Karpas-422 (cell line): ENCODE results near the gene STX7. TPM values are rescaled to one million over a fixed set of nuclear protein-coding genes. Genes with fewer than 3 reads are reported as not detected.

Source experiments
- DNase-seq: peaks from one replicate; pipeline ENCODE4 v3.0.0-alpha.2; 2015
- H2AFZ ChIP-seq: fragments of 200-600 bp; sonication (generic); 2 replicates; pipeline ENCODE4 v1.6.1; 2014; ENCODE audit warnings: antibody characterized with exemption, low read length, mixed read lengths
- H3K27ac ChIP-seq: fragments of 200-600 bp; sonication (generic); 2 replicates; pipeline ENCODE4 v1.5.1; 2014; ENCODE audit warnings: mild to moderate bottlenecking, low read length, moderate library complexity
- H3K27me3 ChIP-seq: fragments of 200-600 bp; sonication (generic); 2 replicates; pipeline ENCODE4 v1.6.1; 2014; ENCODE audit warnings: low read length, mixed read lengths
- H3K36me3 ChIP-seq: fragments of 200-600 bp; sonication (generic); 2 replicates; pipeline ENCODE4 v1.6.1; 2014; ENCODE audit warnings: low read length, mixed read lengths; ENCODE audit not compliant: insufficient read depth
- H3K4me1 ChIP-seq: fragments of 200-600 bp; sonication (generic); 2 replicates; pipeline ENCODE4 v1.6.1; 2014; ENCODE audit warnings: mild to moderate bottlenecking, low read length, mixed read lengths
- H3K4me2 ChIP-seq: fragments of 200-600 bp; sonication (generic); 2 replicates; pipeline ENCODE4 v1.6.1; 2014; ENCODE audit warnings: low read length, low read depth, mild to moderate bottlenecking; ENCODE audit not compliant: poor library complexity, severe bottlenecking
- H3K4me3 ChIP-seq: fragments of 200-600 bp; sonication (generic); 2 replicates; pipeline ENCODE4 v1.5.1; 2014; ENCODE audit warnings: mild to moderate bottlenecking, antibody characterized with exemption, low read length, mixed read lengths
- H3K79me2 ChIP-seq: fragments of 200-600 bp; sonication (generic); 2 replicates; pipeline ENCODE4 v1.6.1; 2014; ENCODE audit warnings: mild to moderate bottlenecking, low read length, mixed read lengths
- H3K9ac ChIP-seq: fragments of 200-600 bp; sonication (generic); 2 replicates; pipeline ENCODE4 v1.6.0; 2014; ENCODE audit warnings: low read length
- H3K9me2 ChIP-seq: fragments of 200-600 bp; sonication (generic), shearing (Covaris generic); replicated peaks from 2 replicates; pipeline ENCODE4 v1.6.0; 2014; ENCODE audit warnings: mild to moderate bottlenecking, low read length, moderate library complexity; ENCODE audit not compliant: insufficient read depth
- H3K9me3 ChIP-seq: fragments of 300-700, 200-600 bp; sonication (generic); 2 replicates; pipeline ENCODE4 v1.6.1; 2014; ENCODE audit warnings: low read length, mixed read lengths
- H4K20me1 ChIP-seq: fragments of 200-600 bp; sonication (generic); 2 replicates; pipeline ENCODE4 v1.6.1; 2014; ENCODE audit warnings: mild to moderate bottlenecking, antibody characterized with exemption, low read length, low read depth; ENCODE audit not compliant: insufficient read depth
- total RNA-seq: library from RNA; depleted of rRNA; stranded (reverse); fragments of >200 nt; shearing (Covaris generic); gene quantifications from 2 replicates; pipeline ENCODE4 v1.2.3, GENCODE V29; 2014; ENCODE audit warnings: low replicate concordance

Gene STX7
- total RNA-seq, 1 experiment from 2014 or later = 39.7 TPM

- peaks cover 94% of the 10 kb centered on the region for H3K4me1 ChIP-seq
- no peaks in the 10 kb centered on the region for H3K27me3 ChIP-seq
- peak; percentile 65 for DNase-seq
- peak overlapping the region; percentile 81 for H3K4me2 ChIP-seq
- H4K20me1 ChIP-seq = no peaks in the 10 kb centered on the region
- peaks cover 49% of the 10 kb centered on the region for H3K36me3 ChIP-seq
- peak overlapping the region; percentile 26 for H3K4me3 ChIP-seq
- peak overlapping the region; percentile 49 for H3K9ac ChIP-seq
- peak overlapping the region; percentile 99 for H3K27ac ChIP-seq
- H3K79me2 ChIP-seq = peaks cover 64% of the 10 kb centered on the region
- no peaks in the 10 kb centered on the region for H3K9me2 ChIP-seq
- no peak overlapping the region for H2AFZ ChIP-seq
- H3K9me3 ChIP-seq = no peaks in the 10 kb centered on the region
These were observed 13.2 kb downstream of the STX7 start for GRCh38 chr6:132499757-132500156.

DNA sequence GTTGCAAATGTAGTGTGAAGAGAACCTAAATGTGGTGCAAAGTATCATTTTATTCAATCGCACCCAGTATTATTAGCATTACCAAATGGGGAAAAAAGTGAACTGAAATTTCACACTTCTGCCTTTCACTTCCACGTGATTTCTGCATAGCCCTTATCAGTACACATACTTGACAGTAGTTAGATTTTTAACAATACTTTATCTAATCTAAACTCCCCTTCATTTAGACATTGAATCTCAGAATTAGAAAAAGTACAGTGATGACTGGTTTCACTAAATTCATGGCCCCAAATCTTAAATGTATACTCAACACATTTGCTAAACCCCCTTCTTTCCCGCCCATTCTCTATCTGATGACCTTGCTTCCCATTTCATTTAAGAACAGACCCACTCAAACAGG lies 14.3 kb downstream of the STX7 start:
- peaks cover 64% of the 10 kb centered on the region for H3K79me2 ChIP-seq
- H3K4me3 ChIP-seq = peak overlapping the region; percentile 26
- peaks cover 94% of the 10 kb centered on the region for H3K4me1 ChIP-seq
- no peaks in the 10 kb centered on the region for H3K27me3 ChIP-seq
- H3K27ac ChIP-seq = peak overlapping the region; percentile 99
- peaks cover 50% of the 10 kb centered on the region for H3K36me3 ChIP-seq
- no peaks in the 10 kb centered on the region for H3K9me2 ChIP-seq
- H4K20me1 ChIP-seq = no peaks in the 10 kb centered on the region
- H2AFZ ChIP-seq = no peak overlapping the region
- H3K4me2 ChIP-seq = peak overlapping the region; percentile 81
- H3K9me3 ChIP-seq = peaks cover 5% of the 10 kb centered on the region; the same call in 1 of the 2 replicates
- peak; percentile 90 for DNase-seq
- peak overlapping the region; percentile 49 for H3K9ac ChIP-seq

DNA sequence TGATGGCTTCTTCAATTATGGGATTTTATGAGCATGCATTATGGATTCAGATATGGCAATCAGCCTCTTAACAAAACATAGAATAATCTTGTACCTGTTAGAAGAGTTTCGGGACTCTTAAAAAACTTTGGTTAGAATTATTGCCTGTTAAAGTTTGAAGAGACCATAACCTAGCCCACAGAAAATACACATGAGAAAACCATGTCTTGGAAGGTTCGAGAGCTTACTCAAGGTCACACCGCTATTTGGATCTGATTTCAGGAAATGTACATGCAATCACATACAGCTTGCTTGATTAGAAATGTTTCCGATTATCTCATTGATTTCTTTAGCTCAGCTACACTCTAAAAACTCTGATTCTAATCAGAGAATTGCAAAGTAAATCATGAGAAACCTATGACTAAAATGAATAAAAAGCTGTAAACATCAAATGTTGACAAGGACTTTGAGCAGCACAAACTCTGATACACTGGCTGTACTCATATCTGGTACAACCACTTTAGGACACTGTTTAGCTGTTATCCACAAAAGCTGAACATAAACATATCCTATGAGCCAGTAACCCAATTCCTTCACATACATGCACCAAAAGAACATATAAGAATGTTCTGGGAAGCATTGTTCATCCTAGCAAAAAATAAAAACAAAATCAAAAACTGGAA lies 16.3 kb downstream of the STX7 start:
- Histone ChIP-seq H3K27ac (peak overlapping the region; percentile 99), H3K79me2 (peaks cover 69% of the 10 kb centered on the region), H3K4me2 (peak overlapping the region; percentile 81), H3K27me3 (no peaks in the 10 kb centered on the region), H3K4me1 (peaks cover 100% of the 10 kb centered on the region), H3K36me3 (peaks cover 54% of the 10 kb centered on the region), H2AFZ (no peak overlapping the region), H3K9ac (peak overlapping the region; percentile 58), H3K9me2 (no peaks in the 10 kb centered on the region), H3K9me3 (peaks cover 6% of the 10 kb centered on the region; the same call in 1 of the 2 replicates), H4K20me1 (no peaks in the 10 kb centered on the region), H3K4me3 (peak overlapping the region; percentile 52)
- peak; percentile 58 for DNase-seq

DNA sequence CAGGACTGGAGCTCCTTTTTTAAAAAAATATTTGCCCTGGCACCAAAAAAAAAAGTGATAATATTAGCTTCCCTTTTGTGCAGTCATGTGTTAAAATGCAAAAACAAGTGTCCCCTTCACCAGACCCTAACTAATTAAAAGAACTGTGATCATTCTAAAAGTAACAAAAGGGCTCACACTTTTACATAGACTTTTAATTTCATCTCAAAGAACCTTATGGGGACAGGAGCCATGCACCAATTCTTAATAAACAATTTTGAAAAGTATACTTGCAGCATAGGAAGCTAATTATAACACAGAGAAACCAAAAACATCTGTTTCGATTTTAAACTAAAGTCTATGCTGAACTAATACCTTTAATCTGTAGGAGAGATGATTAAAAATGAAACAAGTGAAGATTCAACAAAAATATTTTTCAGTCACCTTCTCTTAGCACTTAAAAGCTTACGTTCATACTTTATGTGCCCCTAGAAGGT lies 17.3 kb downstream of the STX7 start:
- Histone ChIP-seq H2AFZ (no peak overlapping the region), H4K20me1 (no peaks in the 10 kb centered on the region), H3K27ac (peak overlapping the region; percentile 99), H3K9me3 (peaks cover 6% of the 10 kb centered on the region; the same call in 1 of the 2 replicates), H3K4me1 (peaks cover 100% of the 10 kb centered on the region), H3K4me3 (peak overlapping the region; percentile 52), H3K27me3 (no peaks in the 10 kb centered on the region), H3K36me3 (peaks cover 47% of the 10 kb centered on the region), H3K9ac (peak overlapping the region; percentile 58), H3K4me2 (peak overlapping the region; percentile 81), H3K9me2 (no peaks in the 10 kb centered on the region), H3K79me2 (peaks cover 73% of the 10 kb centered on the region)
- DNase-seq = peak; percentile 92

- no peak overlapping the region for H2AFZ ChIP-seq
- peak overlapping the region; percentile 38 for H3K9ac ChIP-seq
- H3K79me2 ChIP-seq = peaks cover 73% of the 10 kb centered on the region
- H3K4me1 ChIP-seq = peaks cover 100% of the 10 kb centered on the region
- peak overlapping the region; percentile 81 for H3K4me2 ChIP-seq
- H4K20me1 ChIP-seq = no peaks in the 10 kb centered on the region
- no peaks in the 10 kb centered on the region for H3K27me3 ChIP-seq
- peaks cover 6% of the 10 kb centered on the region; the same call in 1 of the 2 replicates for H3K9me3 ChIP-seq
- peak overlapping the region; percentile 52 for H3K4me3 ChIP-seq
- H3K36me3 ChIP-seq = peaks cover 43% of the 10 kb centered on the region
- no peaks in the 10 kb centered on the region for H3K9me2 ChIP-seq
- DNase-seq = peak; percentile 42
- peak overlapping the region; percentile 99 for H3K27ac ChIP-seq
These were observed 18.0 kb downstream of the STX7 start for GRCh38 chr6:132494954-132495353.

GRCh38 chr6:132491881-132492280 lies 21.0 kb downstream of the STX7 start:
- Histone ChIP-seq H3K4me2 (peak overlapping the region; percentile 74), H3K4me3 (peak overlapping the region; percentile 64; the same call in 1 of the 2 replicates), H4K20me1 (no peaks in the 10 kb centered on the region), H2AFZ (no peak overlapping the region), H3K36me3 (peaks cover 58% of the 10 kb centered on the region), H3K79me2 (peaks cover 88% of the 10 kb centered on the region), H3K9me2 (no peaks in the 10 kb centered on the region), H3K27ac (peak overlapping the region; percentile 99), H3K9me3 (peaks cover 8% of the 10 kb centered on the region), H3K27me3 (no peaks in the 10 kb centered on the region), H3K9ac (peak overlapping the region; percentile 73), H3K4me1 (peaks cover 77% of the 10 kb centered on the region)
- no peak for DNase-seq

- Histone ChIP-seq H3K4me1 (peaks cover 72% of the 10 kb centered on the region), H3K4me2 (peak overlapping the region; percentile 74), H4K20me1 (no peaks in the 10 kb centered on the region)
These were observed 21.6 kb downstream of the STX7 start for GRCh38 chr6:132491303-132491702.

DNA sequence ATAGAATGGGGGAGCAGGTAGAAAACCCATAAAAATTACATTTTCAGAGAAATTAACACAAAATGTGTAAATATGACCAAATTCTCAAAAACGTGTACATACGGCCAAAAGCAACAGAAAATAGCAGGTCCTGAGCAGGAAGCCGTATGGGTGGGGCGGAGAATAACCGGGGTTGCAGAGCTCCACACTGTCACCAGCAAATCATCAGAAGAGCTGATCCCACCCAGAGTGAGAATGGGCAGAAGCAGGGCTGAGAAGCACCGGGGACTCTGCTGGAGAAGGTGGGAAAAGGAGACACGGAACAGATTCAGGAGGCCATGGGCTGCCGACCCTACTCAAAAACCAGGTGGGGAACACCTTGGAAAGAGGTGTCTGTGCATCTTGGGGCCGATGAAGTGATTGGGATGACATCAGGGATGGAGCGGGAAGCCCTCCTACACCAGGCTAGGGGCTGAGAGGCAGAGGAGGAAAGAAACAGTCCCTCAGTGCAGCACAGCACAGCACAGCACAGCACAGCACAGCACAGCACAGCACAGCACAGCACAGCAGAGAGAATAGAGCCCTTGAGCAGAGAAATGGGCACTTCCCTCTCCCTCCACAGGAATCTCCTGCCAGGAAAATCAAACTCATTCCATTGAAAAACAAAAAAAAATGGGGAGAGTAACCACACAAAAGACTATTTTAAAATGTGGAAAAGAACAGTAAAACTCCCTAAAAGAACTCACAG lies 22.3 kb downstream of the STX7 start:
- Histone ChIP-seq H3K4me3 (peak overlapping the region; percentile 64), H3K9ac (peak overlapping the region; percentile 73), H3K9me3 (peaks cover 8% of the 10 kb centered on the region), H4K20me1 (no peaks in the 10 kb centered on the region), H3K27me3 (no peaks in the 10 kb centered on the region), H3K4me2 (peak overlapping the region; percentile 74), H3K27ac (peak overlapping the region; percentile 99), H3K4me1 (peaks cover 72% of the 10 kb centered on the region), H3K79me2 (peaks cover 95% of the 10 kb centered on the region), H3K9me2 (no peaks in the 10 kb centered on the region), H2AFZ (no peak overlapping the region), H3K36me3 (peaks cover 60% of the 10 kb centered on the region)
- peak; percentile 79 for DNase-seq

More at GRCh38 chr6:132491303-132491702, 21.6 kb downstream of the STX7 start:
- Histone ChIP-seq H3K27ac (peak overlapping the region; percentile 99), H2AFZ (no peak overlapping the region), H3K4me3 (peak overlapping the region; percentile 64), H3K9me2 (no peaks in the 10 kb centered on the region), H3K27me3 (no peaks in the 10 kb centered on the region), H3K9ac (peak overlapping the region; percentile 73), H3K9me3 (peaks cover 8% of the 10 kb centered on the region), H3K79me2 (peaks cover 89% of the 10 kb centered on the region), H3K36me3 (peaks cover 60% of the 10 kb centered on the region)
- peak; percentile 86 for DNase-seq
